Coronary artery (tissue), 2 donors: ENCODE measurements around the gene SPRY4.
"Not testable (repeated sequence)": the region's sequence is repeated elsewhere in the genome, so short reads cannot be mapped to it uniquely, and the experiment has no call there.

Source experiments
- DNase-seq: peaks from one replicate; pipeline ENCODE4 v3.0.0-alpha.2; 2017; ENCODE audit warnings: low spot score
- H3K27ac ChIP-seq, 2 donors: fragments of 200-600 bp; sonication (generic); one replicate each; pipeline ENCODE4 v1.5.1; 2016 to 2019
- H3K4me3 ChIP-seq: fragments of 200-600 bp; sonication (generic); 2 replicates; pipeline ENCODE4 v1.5.1; 2016; ENCODE audit warnings: mild to moderate bottlenecking, moderate library complexity
- CTCF ChIP-seq: fragments of 200-600 bp; sonication (generic); IDR thresholded peaks from one replicate; pipeline ENCODE4 v1.5.1; 2019; ENCODE audit warnings: antibody characterized with exemption

Gene SPRY4

DNA sequence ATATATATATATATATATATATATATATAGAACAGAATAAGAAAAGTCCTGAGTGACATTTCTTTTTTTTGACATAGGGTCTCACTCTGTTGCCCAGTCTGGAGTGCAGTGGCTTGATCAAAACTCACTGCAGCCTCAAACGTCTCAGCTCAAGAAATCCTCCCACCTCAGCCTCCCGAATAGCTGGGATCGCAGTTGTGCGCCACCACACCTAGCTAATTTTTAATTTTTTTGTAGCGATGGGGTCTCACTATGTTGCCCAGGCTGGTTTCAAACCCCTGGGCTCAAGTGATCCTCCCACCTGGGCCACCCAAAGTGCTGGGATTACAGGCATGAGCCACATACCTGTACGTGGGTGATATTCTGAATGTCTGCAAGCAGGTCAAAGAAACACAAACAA lies 48.3 kb downstream of the SPRY4 start:
- no peak overlapping the region for H3K27ac ChIP-seq
- no peak for DNase-seq
- no peak for TF ChIP-seq CTCF
- no peak overlapping the region for H3K4me3 ChIP-seq

DNA sequence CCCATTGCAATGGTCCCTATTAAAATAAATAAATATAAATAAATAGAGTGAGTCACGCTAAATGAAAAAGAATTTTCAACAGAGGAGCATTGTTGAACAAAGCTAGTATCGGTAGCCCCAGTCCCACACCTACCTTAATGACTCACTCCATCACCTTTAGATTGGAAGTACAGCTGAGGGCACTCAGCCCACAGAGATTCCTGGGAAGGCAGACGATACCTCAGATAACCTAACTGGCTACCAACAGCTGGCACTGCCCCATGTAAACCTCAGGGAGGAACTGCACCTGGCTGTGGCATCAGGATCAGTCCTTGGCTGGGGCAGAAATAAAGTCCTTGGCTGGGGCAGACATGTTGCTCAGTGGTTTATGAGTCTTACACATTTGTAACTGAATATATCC lies 49.3 kb downstream of the SPRY4 start:
- no peak overlapping the region for H3K27ac ChIP-seq
- no peak overlapping the region for H3K4me3 ChIP-seq
- no peak for TF ChIP-seq CTCF
- DNase-seq, result no peak

DNA sequence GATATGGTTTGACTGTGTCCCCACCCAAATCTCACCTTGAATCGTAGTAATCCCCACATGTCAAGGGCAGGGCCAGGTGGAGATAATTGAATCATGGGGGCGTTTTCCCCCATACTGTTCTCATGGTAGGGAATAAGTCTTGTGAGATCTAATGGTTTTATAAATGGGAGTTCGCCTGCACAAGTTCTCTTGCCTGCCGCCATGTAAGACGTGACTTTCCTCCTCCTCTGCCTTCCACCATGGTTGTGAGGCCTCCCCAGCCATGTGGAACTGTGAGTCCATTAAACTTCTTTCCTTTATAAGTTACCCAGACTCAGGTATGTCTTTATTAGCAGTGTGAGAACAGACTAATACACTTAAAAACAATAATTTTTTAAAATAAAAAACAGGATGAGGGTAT lies 52.2 kb downstream of the SPRY4 start:
- peak; percentile 33 for DNase-seq
- not testable (repeated sequence) for H3K4me3 ChIP-seq

GRCh38 chr5:142264084-142264483 lies 60.7 kb downstream of the SPRY4 start:
- DNase-seq, H3K4me3 ChIP-seq, H3K27ac ChIP-seq: not testable (repeated sequence)

More for the DNA sequence above, 52.2 kb downstream of the SPRY4 start:
- H3K27ac ChIP-seq, result not testable (repeated sequence)

DNA sequence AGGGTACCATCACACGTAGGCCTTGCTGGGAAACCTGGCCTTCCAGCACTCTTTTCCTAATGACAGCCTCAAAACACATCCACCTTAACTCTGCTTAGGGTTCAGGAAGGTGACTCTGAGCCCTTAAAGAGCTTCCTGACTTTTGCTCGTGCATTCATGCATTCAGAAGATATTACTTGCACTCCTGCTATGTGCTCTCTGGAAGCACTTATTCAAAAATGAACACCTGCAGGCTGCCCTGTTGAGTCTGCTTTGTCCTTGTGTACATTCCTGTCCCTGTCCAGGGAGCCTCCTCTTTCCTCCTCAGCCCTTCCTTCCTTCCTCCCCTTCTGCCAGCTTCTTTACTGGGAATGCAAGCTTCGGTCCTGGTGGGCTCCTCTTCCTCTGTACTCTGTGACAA lies 61.5 kb downstream of the SPRY4 start:
- Histone ChIP-seq H3K4me3 (no peak overlapping the region), H3K27ac (no peak overlapping the region)
- no peak for DNase-seq
- TF ChIP-seq CTCF, result no peak

DNA sequence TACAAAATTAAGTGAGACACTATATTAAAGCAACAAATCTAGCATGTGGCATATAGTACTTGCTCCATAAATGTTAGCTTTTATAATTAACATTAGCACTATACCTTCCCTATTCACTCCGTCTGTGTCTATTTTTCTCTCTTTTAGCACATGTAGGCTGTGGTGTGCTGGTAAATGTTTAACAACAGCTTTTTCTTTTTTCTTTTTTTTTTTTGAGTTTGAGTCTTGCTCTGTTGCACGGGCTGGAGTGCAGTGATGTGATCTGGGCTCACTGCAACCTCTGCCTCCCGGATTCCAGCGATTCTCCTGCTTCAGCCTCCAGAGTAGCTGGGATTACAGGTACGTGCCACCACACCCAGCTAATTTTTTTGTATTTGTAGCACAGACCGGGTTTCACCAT lies 62.1 kb downstream of the SPRY4 start:
- Histone ChIP-seq H3K4me3 (no peak overlapping the region), H3K27ac (no peak overlapping the region)
- no peak for TF ChIP-seq CTCF
- no peak for DNase-seq
